ENCODE results near the gene ALDH1A3.

The ALDH1A3 gene

DNA sequence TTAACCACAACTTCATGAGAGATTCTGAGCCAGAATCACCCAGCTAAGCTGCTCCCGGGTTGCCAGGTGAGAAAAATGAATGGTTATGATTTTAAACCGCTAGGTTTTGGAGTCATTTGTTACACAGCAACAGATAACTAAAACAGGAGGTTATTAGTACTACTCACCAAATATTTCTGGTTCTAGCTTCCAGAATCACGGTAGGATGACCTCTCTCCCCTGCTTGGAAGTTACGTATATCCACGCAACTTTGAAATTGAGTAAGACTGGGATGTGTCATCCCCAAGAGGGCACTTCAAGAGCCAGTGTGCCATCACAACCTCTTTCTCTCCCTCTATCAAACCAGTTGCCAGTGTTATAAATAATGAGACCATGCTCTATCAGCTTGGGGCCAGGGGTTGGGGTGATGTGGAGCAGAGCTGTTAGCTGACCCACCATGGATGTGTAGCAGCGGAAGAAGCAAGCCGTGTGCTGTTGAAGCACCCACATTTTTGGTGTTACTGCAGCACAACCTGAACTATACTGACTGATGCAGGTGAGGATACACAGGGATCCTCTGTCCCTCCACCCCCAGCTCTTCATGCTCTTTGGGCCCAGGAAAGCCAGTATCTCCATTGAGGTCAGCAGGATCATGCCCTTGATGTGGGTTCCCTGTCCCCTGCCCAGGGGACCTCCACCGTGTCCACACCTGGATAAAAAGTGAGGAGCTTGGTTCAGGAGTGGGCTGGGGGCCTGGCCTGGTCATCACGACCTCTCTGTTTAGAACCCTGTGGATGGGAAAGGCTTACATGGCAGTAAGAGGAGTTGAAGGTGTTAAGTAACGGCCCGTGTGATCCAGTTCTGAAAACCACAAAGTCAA, 19.4 kb upstream of the ALDH1A3 start:
- DNase-seq (ENCODE audit: low read depth), result no peak

DNA sequence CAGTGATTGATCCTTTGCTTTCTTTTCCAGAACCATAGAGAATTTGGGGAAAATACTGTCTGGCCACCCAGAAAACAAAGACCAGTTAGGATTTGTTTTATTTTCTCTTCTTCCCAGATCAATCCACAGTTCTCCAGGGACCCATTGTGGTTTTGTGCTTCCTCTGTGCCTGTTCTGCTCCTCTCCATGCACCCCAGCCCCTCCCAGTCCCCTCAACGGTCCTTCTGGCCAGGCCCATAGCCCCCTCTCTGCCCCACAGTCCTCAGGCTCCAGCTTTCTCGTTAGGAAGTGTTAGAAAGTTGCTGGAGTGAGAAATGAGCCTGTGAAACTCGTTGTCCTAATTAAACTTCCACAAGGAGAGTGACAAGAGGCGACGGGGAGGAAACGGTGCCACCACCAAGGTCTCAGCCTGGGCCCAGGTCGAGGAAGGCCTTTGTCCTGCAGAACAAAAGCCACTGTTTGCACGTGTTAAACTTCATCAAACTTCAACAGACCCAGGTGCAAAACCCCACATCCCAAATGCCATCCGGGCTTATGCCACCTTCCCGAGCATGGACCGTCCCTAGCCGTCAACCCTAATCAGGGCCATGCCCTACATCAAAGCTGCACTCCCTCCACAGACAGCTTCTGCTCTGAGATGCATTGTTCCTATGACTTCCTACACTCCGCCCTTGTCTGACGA, 18.7 kb upstream of the ALDH1A3 start:
- no peak for DNase-seq (ENCODE audit: low read depth)

DNA sequence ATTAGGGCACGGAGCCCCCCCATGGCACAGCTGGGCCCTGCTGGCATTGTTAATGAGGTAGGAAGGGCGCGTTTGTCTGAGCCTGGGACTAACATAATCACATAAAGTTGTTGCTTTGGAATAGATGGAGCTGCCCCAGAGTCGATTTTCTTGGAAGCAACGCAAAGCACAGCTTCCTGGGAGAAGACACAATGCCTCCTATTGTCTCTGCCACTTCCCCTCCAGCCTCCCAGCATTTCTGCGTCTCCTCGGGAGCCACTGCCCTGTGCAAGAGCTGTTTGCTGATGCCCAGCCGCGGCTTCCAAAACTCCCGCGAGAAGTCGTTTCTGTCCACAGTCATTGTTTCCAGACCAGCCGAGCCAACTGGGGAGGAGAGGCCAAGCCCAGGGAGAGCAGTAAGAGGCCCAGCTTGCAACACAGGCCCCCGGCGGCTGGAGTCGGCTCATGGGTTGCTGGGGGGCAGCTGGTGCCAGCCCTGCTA, 18.1 kb upstream of the ALDH1A3 start:
- no peak for DNase-seq (ENCODE audit: low read depth)

DNA sequence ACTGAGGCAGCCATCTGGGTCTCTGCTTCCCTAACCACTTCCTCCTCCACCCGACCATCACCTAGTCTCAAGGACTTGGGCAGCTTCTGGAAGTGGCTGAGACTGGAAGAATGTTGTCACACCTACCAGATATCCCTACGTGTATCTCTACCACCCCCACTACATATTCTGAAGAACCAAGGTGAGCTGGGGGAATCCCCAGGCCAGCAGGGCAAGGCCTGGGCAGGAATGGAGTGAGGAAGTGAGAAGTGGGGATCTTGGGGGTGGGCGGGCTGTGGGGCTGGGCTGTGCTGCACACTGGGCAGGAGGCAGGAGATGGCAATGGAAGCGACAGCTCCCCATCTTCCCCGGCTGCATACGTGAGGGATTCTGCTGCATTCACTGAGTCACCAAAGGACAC, 17.5 kb upstream of the ALDH1A3 start:
- DNase-seq (ENCODE audit: low read depth), result no peak

DNA sequence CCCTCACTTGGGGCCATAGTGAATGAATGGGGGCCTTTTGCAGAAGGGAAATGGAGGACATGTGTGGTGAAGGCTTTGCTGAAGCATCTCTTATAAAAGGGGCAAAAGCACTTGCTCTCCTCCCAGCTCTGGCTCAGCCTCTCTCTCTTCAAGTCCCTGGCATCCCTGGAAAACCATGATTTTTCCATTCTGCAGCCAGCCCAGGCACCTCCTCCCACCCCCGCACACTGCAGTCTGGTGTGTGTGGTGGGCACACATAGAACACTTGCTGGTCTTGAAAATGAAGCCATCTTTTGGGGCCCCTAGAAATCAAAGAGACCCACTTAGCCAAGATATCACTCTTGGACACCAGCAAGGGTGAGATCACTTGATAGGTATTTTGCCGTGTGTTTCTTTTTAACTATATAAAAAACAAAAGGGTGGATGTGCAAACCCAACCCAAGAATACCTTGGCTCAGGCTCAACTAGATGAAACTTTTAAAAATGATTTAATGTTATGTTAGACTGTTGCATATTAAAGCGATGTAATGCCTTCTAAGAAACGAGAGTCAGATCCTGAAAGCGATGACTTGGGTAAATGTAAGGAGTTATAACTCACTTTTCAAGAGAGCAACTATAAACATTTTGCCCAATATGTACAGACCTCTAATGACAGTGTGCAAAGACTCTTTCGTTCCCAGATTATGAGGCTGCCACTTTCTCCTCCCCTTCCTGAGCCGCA, 16.4 kb upstream of the ALDH1A3 start:
- no peak for DNase-seq (ENCODE audit: low read depth)

DNA sequence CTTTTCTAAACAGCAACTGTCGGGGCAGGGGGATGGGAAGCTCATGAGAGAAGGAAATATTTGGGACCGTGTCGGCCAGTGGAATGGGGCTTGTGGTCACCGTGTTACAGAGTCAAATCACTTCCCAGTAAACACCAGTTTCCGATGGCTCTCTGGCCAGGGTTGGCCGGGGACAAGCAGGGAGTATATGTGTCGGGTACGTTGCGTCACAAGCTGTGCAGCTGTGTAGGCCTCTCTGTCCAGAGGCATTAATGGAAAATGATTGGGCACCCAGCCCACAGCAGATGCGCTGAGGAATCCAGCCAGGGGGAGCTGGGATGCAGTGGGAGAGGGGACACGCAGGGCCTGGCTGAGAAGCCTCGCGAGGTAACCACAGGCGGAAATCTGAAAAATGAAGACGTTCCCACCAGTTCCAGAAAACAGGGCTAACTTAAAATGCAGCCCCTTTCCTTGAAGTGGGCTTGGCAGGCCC, 15.8 kb upstream of the ALDH1A3 start:
- no peak for DNase-seq (ENCODE audit: low read depth)

DNA sequence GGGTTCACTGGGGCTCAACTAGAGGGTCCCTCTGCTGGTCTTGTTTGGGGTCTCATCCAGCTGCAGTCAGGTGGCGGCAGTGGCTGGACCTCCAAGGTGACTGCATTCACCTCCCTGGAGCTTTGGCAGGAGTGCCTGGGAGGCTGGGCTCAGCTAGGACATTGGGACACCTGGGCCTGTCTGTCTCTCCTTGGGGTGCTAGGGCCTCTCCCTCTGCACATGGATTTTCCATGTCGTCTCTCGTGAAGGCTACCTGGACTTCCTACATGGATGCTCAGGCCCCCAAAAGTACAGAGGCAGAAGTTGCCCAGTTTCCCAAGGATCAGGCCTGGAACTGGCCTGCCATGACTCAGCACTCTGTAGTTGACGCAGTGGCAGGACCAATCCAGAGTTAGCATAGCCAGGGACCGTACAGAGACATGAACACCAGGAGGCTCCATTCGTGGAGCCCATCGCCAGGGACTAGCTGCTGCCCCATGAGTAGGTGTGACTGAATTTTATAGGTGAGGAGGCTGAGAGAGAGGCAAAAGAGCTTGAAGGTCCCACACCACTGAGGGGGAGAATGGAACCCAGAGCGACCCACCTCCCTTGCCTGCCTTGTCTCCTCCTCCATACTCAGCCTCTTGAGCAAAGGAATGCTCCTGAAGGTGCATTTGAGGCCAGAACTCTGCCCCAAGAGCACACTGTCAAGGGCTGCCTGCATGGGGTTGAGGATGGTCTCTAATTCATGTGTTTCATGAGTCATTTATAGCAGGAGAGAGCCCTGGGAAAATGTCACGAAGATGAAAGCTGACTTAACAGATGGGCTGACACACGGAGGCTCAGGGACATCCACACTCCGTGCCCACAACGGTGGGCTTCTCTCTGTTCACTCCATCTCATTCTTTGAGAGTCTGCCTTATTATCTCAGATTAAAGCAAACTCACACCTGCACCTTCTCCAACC, 13.0 kb upstream of the ALDH1A3 start:
- DNase-seq (ENCODE audit: low read depth), result no peak

DNA sequence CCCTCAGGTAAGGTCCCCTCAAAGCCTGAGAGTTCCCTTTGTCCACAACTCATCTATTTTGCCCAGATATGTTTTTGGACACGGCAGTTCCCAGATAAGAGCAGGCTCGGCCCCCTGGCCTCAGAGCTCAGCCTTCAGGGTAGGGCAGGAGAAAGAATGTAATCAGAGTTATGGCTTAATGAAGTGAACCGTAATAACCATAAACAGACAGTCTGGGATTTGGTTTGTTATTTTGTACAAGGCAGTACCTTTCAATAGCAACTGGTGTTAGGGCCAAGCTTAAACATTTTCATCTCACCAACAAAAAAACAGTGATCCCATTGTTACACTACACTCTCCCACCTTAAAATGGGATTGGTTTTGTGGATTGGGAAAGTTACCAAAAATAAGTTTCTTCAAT, 12.2 kb upstream of the ALDH1A3 start:
- DNase-seq (ENCODE audit: low read depth), result no peak

DNA sequence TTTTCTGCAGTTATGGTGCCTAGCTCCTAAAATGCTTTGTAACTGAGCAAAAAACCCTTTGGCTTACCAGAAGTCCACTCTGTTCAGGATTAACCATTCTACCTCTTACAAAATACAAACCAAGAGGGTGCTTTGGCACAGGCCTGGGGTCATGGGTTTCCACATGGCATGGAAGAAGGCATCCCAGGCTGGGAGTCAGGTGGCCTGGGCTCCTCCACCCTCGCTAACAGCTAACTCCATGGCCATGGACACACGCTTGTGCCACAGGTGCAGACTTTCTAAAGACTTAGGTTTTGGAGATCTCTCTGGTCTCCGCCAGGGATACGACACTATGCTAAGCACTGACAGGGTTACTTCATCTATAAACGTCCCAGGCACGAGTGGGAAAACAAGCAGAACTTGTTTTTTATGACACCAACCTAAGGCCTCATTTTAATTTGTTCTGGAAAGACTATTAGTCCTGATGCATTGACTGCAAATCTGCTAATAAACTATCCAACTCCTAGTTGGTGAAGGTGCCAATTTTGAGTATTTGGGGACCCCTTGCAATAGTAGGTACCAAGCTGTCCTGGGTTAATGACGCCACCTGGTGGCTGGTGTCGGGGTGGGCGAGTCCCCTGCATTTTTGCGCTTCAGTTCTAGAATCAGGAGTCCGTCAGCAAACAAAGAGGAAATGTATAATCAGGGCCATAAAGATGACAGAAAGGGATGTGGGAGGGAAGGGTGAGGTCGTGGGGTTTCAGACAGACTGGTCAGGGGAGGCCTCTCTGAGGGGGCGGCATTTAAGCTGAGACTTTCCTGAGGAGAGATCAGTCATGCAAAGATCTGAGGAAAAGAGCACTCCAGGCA, 10.3 kb upstream of the ALDH1A3 start:
- no peak for DNase-seq (ENCODE audit: low read depth)

DNA sequence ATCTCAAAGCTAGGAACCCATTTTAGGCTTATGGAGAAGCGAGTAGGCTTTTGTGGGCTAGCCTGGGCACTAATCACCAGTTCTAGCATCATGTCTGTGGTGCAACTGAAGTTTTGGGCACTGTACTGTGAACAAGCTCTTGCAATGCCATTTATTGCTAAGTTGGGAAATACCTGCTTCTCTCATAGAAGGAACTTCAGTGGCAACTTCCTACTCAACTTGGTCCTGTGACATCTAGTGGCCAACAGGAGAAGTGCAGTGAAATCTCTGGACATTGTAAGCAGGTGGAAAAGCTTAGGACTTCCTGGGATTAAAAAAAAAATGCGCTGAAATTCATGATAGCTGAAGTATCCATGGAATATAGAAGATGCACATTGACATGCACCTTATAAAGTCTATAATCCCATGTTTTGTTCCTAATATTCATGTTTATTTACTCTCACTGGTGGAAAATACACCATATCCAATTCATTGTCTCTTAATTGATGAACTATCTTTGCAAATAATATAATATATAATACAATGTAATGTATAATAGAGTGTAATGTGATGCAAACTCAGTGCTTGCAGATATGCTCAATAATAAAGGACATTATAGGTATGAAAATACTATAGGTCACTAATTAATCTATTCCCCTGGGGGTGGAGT, 6.5 kb upstream of the ALDH1A3 start:
- peak; percentile 71 for DNase-seq (ENCODE audit: low read depth)

DNA sequence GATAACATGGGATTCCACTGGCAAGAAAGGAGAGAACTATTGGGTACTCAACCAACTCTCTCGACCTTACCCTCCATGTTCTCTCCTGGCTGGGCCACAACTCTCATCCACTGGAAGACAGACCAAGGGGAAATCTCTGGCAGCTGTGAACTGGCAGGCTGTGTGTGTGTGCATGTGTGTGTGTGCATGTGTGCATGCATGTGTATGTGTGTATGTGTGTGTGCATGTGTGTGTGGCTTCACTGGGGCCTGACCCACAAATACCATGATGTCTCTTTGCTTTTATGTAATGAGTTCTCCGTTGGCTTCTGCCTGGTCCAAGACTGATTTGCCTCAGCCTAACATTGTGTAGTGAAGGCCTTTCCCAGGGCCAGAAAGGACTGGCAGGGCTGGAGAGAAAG, 4.1 kb upstream of the ALDH1A3 start:
- no peak for DNase-seq (ENCODE audit: low read depth)

DNA sequence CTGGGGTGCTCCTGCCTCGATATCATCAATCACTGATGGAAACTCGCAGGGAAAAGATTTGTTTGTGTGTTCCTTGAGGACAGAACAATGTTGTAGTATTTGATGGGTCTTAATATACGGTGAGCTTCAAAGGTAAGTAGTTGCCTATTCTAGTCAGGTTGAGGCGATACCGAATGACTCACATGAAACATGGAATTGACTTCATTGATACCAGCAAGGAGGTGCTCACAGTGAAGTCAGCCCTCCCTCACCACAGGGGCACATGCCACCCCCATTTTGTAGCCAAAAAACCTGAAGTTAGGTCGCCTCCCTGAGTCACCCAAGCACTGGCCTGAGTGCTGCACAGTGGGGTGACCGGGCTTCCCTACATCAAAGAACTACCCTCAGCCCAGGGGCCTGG, 3.7 kb upstream of the ALDH1A3 start:
- DNase-seq (ENCODE audit: low read depth), result no peak

DNA sequence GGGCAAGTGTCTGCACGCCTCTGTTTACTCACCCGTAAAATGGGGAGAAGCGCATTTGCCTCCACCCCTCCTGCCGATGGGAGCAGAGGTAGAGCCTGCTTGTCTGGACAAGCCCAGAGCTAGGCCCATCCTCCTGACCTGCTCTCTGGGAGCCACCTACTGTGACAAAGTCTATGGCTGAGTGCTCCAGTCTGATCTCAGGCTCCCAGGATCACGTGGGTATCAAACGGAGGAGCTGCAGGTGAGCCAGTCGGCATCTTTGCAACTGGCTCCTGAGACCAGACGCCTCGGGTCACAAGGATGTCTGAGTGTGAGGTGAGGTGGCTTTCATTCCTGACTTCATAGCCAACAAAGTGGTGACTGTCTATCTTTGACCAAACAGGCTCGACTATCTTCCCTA, 2.1 kb upstream of the ALDH1A3 start:
- DNase-seq (ENCODE audit: low read depth), result no peak

DNA sequence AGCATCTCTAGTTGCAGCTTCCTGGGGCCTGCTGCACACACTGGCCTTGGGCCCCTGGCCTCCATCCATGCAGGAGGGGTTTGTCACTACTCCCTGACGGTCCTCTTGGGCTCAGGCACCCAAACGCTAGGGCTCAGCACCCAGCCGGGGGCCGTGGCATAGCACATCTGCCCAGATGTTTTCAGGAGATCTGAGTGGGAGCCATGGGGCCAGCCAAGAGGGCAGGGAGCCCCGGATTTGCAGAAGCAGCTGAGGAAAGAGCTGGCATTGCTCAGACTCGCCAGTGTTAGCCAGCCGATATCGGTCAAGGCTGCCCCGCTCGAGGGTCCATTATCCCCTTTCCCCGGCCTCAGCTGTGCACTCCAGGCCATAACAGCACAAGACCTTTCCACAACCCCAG, 1.5 kb upstream of the ALDH1A3 start:
- DNase-seq (ENCODE audit: low read depth), result no peak

DNA sequence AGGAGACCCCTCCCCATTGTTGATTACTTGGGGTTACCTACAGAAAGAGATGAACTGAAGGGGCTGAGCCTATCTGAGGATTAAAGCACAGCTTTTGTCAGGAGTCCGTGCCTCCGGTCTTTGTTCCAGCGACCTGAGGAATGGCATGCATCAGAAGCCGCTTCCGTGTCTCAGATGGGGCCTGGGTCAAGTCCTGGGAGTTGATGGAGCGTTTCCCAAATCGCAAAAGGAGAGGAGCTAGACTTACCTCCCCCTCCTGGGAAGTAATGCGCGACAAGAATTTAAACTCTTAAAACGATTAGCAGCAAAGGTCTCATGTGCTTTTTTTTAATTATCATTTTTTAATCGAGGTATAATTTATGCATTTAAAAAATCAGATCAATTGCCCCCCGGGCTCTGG, 983 bp upstream of the ALDH1A3 start:
- DNase-seq (ENCODE audit: low read depth), result no peak

DNA sequence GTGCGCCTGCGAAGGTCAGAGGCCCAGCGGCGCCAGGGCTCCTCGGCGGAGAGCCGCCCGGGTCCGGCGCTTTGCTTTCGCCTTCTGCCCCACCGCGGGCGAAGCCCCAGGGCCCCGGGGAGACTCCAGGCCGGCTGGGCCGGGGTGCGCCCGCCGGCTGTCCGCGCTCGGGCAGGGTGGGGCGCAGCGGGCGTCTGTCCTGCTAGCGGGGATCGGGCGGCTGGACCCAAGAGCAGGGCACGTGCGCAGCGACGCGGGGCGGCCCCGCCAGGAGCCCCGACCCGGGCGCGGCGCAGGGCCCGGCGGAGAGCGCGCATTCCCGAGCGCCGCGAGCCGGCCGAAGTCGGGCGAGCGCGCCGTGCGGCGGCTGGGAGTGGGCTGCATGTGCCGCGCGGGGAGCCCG, 569 bp upstream of the ALDH1A3 start:
- no peak for DNase-seq (ENCODE audit: low read depth)

DNA sequence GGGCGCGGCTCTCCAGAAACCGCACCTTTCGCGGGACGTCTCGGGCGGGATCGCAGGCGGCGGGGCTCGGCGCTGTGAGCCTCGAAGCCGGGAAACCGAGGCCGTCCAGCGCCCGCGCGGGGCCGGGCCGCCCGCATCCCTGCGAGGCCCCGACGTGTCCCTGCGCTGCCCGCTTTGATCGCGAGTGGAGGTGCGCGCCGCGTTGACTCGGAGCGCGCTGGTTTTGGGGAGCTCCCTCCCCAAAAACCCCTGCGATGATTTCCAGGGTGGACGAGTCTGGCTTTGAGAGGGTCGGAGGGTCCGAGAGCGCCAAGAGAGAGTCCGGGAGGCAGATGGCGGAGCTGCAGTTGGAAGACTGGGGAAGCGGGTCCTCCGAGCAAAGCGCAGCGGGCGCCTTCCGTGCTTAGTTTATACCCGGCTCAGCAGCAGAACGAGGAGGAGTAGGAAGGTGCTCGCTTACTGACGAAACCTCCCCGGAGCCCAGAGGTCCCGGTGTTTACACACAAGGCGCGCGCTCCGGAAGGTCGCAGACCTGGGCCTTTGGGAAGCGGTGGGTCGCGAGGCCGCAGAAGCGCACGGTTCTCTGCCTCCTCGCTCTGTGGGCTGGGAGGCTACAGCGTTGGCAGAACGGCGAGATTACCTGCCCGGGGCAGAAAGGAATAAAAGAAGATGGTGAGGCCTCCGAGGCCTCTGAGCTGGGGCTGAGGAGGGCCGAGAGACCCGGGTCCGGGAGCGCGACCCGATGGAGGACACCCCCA, 687 bp downstream of the ALDH1A3 start:
- DNase-seq (ENCODE audit: low read depth), result no peak

DNA sequence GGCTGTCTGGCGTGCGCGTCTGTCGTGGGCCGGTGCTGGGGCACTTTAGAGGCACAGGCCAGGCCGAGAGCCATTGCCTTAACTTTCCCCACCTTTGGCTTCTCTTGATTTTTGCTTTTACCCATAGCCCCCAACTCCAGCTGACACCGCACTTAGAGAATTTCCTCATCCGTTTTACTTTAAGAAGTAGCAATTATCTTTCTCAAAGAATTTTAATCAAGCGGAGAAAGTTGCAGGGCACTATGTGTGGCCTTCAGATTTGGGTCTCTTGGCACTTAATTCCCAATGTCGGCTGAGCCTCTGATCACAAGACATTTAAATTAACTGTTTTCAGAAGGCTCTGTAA, 1.2 kb downstream of the ALDH1A3 start:
- DNase-seq (ENCODE audit: low read depth), result no peak

DNA sequence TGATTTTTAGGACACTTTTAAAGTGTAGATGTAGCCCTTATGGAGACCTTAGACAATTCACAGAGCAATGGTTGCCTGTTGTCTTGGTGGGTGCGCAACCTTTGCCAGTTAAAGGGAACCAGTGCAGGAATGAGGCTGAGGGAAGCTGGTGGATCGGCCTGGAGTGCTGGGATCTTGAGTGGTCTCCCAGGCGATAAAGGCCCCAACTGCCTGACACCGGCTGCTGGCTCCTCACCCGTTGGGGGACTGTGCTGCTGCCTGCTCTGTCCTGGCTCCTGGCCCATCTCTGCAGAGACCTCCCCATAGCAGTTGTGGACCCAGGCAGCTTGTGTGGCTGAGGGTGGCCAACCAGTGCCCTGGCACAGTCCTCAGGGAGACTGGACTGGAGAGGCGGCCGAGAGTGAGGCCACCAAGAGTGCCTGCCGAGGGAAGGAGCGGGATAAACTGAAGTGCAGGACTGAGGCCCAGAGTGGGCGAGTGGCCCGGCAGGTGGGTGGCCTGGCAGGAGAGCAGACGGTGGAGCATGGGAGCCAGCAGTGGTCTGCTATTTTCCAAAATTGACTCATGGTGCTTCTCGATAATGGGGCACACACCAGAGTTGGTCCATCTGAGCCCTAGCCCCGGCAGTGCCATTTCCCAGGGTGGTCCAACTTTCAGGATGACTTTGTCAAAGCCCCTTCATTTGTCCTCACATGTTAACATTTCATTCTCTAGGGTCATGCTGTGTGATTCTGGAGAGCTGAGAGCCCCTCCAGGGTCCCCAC, 2.1 kb downstream of the ALDH1A3 start:
- no peak for DNase-seq (ENCODE audit: low read depth)
